ENCODE data around the gene ALG5.

ALG5 gene

DNA sequence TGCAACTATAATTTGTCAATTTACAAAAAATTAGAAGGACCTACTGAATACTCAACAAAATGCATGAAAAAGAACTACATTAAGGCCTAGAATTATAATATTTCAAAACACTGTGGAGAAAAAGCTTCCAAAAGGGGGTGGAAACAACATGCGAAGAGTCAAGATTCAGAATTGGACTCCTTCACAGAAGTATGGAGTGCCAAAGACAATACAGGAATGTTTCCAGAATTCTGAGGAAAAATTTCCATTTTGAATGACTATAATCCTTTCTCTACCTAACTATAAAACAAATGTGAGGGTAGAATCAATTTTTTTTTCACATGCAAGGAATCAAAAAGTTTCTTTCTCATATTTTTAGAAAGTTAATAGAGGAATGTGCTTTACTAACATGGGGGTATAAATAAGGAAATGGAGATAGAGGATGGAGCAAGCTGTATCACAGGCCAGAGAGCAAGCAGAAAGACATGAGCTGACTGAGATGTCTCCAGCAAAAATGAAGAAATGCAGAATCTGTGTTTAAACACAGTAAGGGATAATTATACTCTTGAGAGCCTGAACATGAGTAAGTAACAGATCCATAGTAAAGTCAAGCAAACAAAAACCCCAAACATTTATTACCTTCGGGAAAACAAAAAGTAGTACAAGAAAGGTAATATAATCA, 39.6 kb downstream of the ALG5 start:
- TF ChIP-seq, protein P1, sequence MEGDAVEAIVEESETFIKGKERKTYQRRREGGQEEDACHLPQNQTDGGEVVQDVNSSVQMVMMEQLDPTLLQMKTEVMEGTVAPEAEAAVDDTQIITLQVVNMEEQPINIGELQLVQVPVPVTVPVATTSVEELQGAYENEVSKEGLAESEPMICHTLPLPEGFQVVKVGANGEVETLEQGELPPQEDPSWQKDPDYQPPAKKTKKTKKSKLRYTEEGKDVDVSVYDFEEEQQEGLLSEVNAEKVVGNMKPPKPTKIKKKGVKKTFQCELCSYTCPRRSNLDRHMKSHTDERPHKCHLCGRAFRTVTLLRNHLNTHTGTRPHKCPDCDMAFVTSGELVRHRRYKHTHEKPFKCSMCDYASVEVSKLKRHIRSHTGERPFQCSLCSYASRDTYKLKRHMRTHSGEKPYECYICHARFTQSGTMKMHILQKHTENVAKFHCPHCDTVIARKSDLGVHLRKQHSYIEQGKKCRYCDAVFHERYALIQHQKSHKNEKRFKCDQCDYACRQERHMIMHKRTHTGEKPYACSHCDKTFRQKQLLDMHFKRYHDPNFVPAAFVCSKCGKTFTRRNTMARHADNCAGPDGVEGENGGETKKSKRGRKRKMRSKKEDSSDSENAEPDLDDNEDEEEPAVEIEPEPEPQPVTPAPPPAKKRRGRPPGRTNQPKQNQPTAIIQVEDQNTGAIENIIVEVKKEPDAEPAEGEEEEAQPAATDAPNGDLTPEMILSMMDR (IDR thresholded peaks at IDR 0.05; ENCODE audit: low read depth, low read length), result no peak
- DNase-seq (ENCODE audit: extremely low read depth, low read depth), result no peak

DNA sequence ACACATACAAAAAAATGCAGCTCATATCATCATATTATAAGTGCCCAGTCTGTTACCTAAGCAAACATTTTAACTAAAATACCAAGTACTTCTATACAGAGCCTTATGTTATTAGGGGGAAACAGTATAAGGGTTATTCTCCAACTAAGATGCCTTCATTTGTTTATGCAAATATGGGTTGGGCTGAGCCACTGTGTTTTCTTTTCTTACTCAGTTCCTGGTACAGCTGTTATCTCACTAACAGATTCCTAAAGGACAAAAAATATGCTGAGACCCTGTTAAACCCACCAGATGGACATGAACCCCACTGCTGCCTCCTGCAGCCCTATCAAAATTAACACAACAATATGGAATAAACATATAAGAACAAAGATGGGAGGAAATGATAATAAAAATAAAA, 44.6 kb downstream of the ALG5 start:
- no peak for DNase-seq (ENCODE audit: extremely low read depth, low read depth)
- TF ChIP-seq, protein P1 (IDR thresholded peaks at IDR 0.05; ENCODE audit: low read depth, low read length), result no peak

DNA sequence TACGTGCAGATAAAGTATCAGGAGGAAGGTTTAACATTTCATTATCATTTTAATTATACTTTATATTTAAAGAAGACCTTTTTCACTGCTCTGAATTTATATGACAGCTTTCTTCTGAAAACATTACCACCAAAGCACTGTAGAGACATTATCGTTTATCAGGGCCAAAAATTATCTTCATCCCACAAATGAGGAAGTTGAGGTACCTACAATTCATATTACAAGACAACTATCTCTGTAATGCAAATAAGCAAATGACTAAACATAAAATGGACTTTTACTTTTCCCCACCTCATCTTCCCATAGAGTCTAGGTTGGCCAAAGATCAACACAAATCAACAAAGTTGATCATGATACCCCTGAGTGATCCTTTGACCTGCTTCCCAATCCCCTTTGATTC, 48.2 kb downstream of the ALG5 start:
- DNase-seq (ENCODE audit: extremely low read depth, low read depth), result no peak
- TF ChIP-seq, protein P1 (IDR thresholded peaks at IDR 0.05; ENCODE audit: low read depth, low read length), result no peak

DNA sequence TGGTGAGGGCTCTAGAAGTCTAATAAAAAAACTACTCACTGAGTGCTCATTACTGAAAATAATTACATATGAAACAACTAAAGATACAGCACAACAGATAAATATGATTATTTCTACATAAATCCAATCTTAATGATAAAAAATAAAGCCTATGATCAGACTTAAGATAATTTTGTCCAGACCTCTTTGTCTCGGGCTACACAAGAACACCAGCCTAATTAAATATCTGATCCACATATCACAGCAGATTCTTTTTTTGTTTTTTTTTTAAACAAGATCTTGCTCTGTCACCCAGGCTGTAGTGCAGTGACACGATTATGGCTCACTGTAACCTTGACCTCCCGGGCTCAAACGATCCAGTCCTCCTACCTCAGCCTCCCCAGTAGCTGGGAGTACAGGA, 48.8 kb downstream of the ALG5 start:
- TF ChIP-seq, protein P1 (IDR thresholded peaks at IDR 0.05; ENCODE audit: low read depth, low read length), result no peak
- DNase-seq (ENCODE audit: extremely low read depth, low read depth), result no peak

DNA sequence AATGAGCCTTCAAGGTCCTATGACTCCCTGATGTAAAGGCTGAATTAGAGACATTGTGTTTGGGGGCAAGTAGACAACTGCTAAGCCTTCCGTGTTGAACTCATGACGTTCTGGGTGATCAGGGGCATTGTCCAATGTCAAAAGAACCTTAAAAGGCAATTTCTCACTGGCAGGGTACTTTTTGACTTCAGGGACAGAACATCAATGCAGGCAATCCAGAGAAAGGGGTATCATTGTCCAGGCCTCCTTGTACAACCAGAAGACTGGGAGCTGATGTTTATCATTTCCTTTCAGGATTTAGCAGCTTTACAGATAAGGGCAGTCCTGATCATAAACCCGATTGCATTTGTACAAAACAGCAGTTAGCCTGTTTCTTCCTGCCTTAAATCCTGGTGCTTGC, 54.1 kb downstream of the ALG5 start:
- no peak for DNase-seq (ENCODE audit: extremely low read depth, low read depth)
- TF ChIP-seq, protein P1 (IDR thresholded peaks at IDR 0.05; ENCODE audit: low read depth, low read length), result no peak

DNA sequence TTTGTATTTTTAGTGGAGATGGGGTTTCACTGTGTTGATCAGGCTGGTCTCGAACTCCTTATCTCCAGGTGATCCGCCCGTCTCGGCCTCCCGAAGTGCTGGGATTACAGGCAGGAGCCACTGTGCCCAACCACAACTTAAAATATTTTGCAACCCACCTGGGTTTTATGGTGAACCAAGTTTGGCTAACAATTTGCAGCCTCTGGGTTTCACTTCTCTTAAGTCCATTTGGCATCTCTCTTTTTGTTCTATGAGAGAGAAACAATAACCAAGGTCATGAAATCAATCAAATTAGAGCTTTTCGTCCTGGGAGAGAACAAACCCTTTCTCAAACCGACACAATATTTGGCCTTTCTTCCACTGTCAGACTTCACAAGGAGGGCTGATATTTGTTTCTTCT, 73.5 kb downstream of the ALG5 start:
- no peak for DNase-seq (ENCODE audit: extremely low read depth, low read depth)
- TF ChIP-seq, protein P1 (IDR thresholded peaks at IDR 0.05; ENCODE audit: low read depth, low read length), result no peak

DNA sequence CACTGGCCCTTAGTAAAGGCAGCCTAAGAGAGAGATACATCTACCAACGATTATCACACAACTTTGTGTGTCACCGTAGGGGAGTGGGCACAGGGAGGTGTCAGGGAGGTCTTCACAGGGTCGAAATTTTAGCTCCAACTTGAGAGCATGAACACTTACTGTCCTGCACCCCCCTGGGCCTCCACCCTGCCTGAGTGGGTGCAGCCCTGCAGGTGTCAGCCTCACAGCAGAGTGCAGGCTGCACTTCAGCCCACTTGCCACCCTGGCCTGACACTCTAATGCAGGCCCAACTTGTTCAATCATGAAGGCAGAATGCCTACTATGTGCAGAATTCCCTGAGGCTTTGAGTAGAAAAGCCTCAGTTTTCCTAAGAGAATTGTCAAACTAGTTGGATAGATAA, 75.1 kb downstream of the ALG5 start:
- DNase-seq (ENCODE audit: extremely low read depth, low read depth), result no peak
- TF ChIP-seq, protein P1 (IDR thresholded peaks at IDR 0.05; ENCODE audit: low read depth, low read length), result no peak
